Lower leg skin (tissue), 3 donors: ENCODE data around the gene PDE1A.

ENCODE experiments used
- CTCF ChIP-seq, 3 donors: fragments of 450-650 bp; IDR thresholded peaks; one replicate each; pipeline ENCODE4 v1.5.1; 2016; ENCODE audit warnings: antibody characterized with exemption in 3 of 3, mild to moderate bottlenecking in 3 of 3, moderate library complexity in 2 of 3
- POLR2A ChIP-seq, 2 donors: fragments of 450-650 bp; IDR thresholded peaks; one replicate each; pipeline ENCODE4 v1.6.1; 2016 to 2017; ENCODE audit warnings: antibody characterized with exemption in 2 of 2, mild to moderate bottlenecking in 1 of 2, moderate library complexity in 1 of 2

GRCh38 chr2:182167882-182168281, 259.0 kb downstream of the PDE1A start:
- no peak for TF ChIP-seq POLR2A (IDR thresholded peaks at IDR 0.05)
- no peak for TF ChIP-seq CTCF (IDR thresholded peaks at IDR 0.05)
